T-cell (primary cell): ENCODE measurements around the gene ART1. TPM values are rescaled to one million over a fixed set of nuclear protein-coding genes. Genes with fewer than 3 reads are reported as not detected.
"Not testable (repeated sequence)": the region's sequence is repeated elsewhere in the genome, so short reads cannot be mapped to it uniquely, and the experiment has no call there.

ENCODE experiments used
- ATAC-seq, 4 experiments: fragments of 200-7000 bp in 3 of 4; fragments of 150-1000 bp in 1 of 4; cut with Tn5 transposase; replicated peaks in 1 of 4; 1 replicate in 3 of 4; 2 replicates in 1 of 4; pipeline ENCODE4 v1.10.0; 2021; ENCODE audit warnings: moderate library complexity in 3 of 4, mild to moderate bottlenecking in 2 of 4, moderate number of reproducible peaks in 1 of 4
- CTCF ChIA-PET, 2 donors: fragments of 300-600 bp; sonication (Branson Sonifier 250); formaldehyde crosslinking; loops; one replicate each; lab custom pipeline; 2022; ENCODE audit warnings: antibody characterized with exemption in 2 of 2; lab: Charles Lee
- POLR2A ChIA-PET, 2 donors: fragments of 300-600 bp; sonication (Branson Sonifier 250); formaldehyde crosslinking; loops; one replicate each; lab custom pipeline; 2022; ENCODE audit warnings: antibody characterized with exemption in 2 of 2; lab: Charles Lee
- DNase-seq, 35 experiments: peaks; one replicate each; pipeline versions ENCODE4 v3.0.0 to v3.0.0-alpha.2; 2013 to 2023
- H3K27ac ChIP-seq: one replicate; pipeline ENCODE4 v1.5.1; 2013; ENCODE audit warnings: low read length
- H3K27me3 ChIP-seq, 2 experiments: replicated peaks in 1 of 2; 1 replicate in 1 of 2; 2 replicates in 1 of 2; pipeline versions ENCODE4 v1.6.1 to v1.7.0; 2013; ENCODE audit warnings: low read length in 1 of 2, mixed read lengths in 1 of 2; ENCODE audit not compliant: control insufficient read depth in 2 of 2, insufficient read depth in 2 of 2; ENCODE audit errors: extremely low read depth in 1 of 2
- H3K36me3 ChIP-seq, 2 donors: 1 replicate in 1 of 2; 2 replicates in 1 of 2; pipeline versions ENCODE4 v1.6.1 to v1.7.0; 2013; ENCODE audit warnings: low read length in 1 of 2; ENCODE audit not compliant: control insufficient read depth in 2 of 2, insufficient read depth in 1 of 2; ENCODE audit errors: extremely low read depth in 1 of 2
- H3K4me1 ChIP-seq, 2 experiments: 1 replicate in 1 of 2; 2 replicates in 1 of 2; pipeline versions ENCODE4 v1.6.1 to v1.7.0; 2013; ENCODE audit warnings: low read length in 2 of 2, mixed read lengths in 1 of 2; ENCODE audit not compliant: insufficient read depth in 2 of 2, control insufficient read depth in 1 of 2; ENCODE audit errors: extremely low read depth in 1 of 2
- H3K4me3 ChIP-seq, 2 donors: 1 replicate in 1 of 2; 2 replicates in 1 of 2; pipeline versions ENCODE4 v1.5.1 to v1.7.0; 2013; ENCODE audit warnings: mild to moderate bottlenecking in 2 of 2, low read length in 1 of 2, moderate library complexity in 1 of 2; ENCODE audit not compliant: control insufficient read depth in 1 of 2; ENCODE audit errors: extremely low read depth in 1 of 2
- H3K9me3 ChIP-seq: 2 replicates; pipeline ENCODE4 v1.7.0; 2013
- H3K27ac Mint-ChIP-seq, 2 donors: one replicate each; pipeline ENCODE4 v1.8.0; 2020 to 2021; ENCODE audit warnings: mild to moderate bottlenecking in 2 of 2, mixed read lengths in 2 of 2
- H3K27me3 Mint-ChIP-seq, 2 donors: one replicate each; pipeline ENCODE4 v1.8.0; 2021 to 2022; ENCODE audit warnings: mixed read lengths in 2 of 2
- H3K36me3 Mint-ChIP-seq: one replicate; pipeline ENCODE4 v1.8.0; 2021; ENCODE audit warnings: mixed read lengths
- H3K4me1 Mint-ChIP-seq, 3 donors: one replicate each; pipeline ENCODE4 v1.8.0; 2020 to 2022; ENCODE audit warnings: mixed read lengths in 3 of 3, mild to moderate bottlenecking in 1 of 3
- H3K4me3 Mint-ChIP-seq, 3 donors: one replicate each; pipeline ENCODE4 v1.8.0; 2020 to 2022; ENCODE audit warnings: mild to moderate bottlenecking in 3 of 3, mixed read lengths in 3 of 3, moderate library complexity in 3 of 3
- H3K9me3 Mint-ChIP-seq, 3 donors: one replicate each; pipeline ENCODE4 v1.8.0; 2020 to 2022; ENCODE audit warnings: mixed read lengths in 3 of 3
- WGBS: methylation state at CpG from one replicate; pipeline ENCODE4 v1.1.5; 2013; ENCODE audit warnings: missing lambda C conversion rate; ENCODE audit not compliant: insufficient coverage; 5-methylcytosine and 5-hydroxymethylcytosine counted together
- total RNA-seq, 35 experiments: library from RNA in 6 of 35; stranded (reverse) in 6 of 35; fragments of 120-200 nt in 1 of 35; gene quantifications; one replicate each; pipeline versions ENCODE4 v1.2.1 to v1.2.4 and lab custom pipeline; 2013 to 2026

The ART1 gene
- total RNA-seq, 5 donors from 2014 or later (not counting 1 experiment from before 2014, with no cell fraction given): not detected

DNA sequence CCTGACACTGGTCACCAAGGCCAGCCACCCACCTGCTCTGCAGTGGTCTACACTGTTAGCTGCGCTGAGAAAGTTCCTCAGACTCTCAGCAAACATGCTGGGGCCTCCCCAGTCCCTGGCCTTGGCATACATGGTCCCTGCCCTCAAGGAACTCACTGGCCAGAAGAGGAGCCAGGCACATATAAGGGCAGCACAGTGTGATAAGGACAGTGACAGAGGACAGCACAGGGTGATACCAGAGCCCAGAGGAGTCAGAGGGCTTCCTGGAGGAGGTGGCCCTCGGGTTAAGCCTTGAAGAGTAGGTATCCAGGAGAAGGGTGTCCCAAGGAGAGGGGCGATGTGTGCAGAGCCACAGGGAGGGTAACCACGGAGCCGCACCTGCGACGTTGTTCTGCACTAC is 624 bp downstream of the ART1 start:
- H3K36me3 Mint-ChIP-seq: no peaks in the 10 kb centered on the region
- H3K9me3 Mint-ChIP-seq: no peaks in the 10 kb centered on the region
- H3K4me3 Mint-ChIP-seq: no peak overlapping the region

DNA sequence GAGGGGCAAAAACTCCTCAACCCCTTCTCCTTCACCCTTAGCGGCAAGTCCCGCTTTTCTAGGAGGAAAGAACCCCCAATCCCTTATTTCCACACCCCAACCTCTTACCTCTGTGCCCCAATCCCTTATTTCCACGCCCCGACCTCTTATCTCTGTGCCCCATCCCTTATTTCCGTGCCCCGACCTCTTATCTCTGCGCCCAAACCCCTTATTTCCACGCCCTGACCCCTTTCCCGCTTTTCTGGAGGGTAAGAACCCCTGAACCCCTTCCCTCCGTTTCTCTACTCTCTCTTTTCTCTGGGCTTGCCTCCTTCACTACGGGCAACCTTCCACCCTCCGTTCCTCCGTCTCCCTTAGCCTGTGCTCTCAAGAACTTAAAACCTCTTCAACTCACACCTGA is 3.9 kb downstream of the ART1 start:
- ATAC-seq, POLR2A ChIA-PET, DNase-seq, H3K36me3 Mint-ChIP-seq, H3K9me3 Mint-ChIP-seq, H3K4me1 Mint-ChIP-seq, H3K36me3 ChIP-seq, H3K4me3 ChIP-seq, H3K4me1 ChIP-seq, H3K27ac Mint-ChIP-seq, H3K27ac ChIP-seq, H3K9me3 ChIP-seq, CTCF ChIA-PET, H3K4me3 Mint-ChIP-seq: not testable (repeated sequence)
- peaks cover 61 to 62% of the 10 kb centered on the region in 2 donors for H3K27me3 Mint-ChIP-seq
- H3K27me3 ChIP-seq: peaks cover 2 to 25% of the 10 kb centered on the region in 2 experiments
- WGBS: 71% methylated on average over 11 of the region's 13 CpGs

More for the DNA sequence above, 624 bp downstream of the ART1 start:
- Mint-ChIP-seq H3K4me1 (peaks cover 9 to 12% (median 10%) of the 10 kb centered on the region in 3 donors), H3K27me3 (peaks cover 48 to 57% of the 10 kb centered on the region in 2 donors), H3K27ac (no peak overlapping the region)
- DNase-seq (no peak), ATAC-seq (no peak)
- Histone ChIP-seq H3K9me3 (no peaks in the 10 kb centered on the region), H3K27me3 (peaks cover 6 to 52% of the 10 kb centered on the region in 2 experiments), H3K27ac (no peak overlapping the region), H3K4me1 (peaks cover 0 to 15% of the 10 kb centered on the region in 2 experiments), H3K4me3 (no peak overlapping the region), H3K36me3 (no peaks in the 10 kb centered on the region)
- ChIA-PET CTCF (no interaction called here), POLR2A (no interaction called here)
- WGBS: 77% methylated on average over 7 of the region's 7 CpGs

GRCh38 chr11:3649374-3649773 is 4.4 kb downstream of the ART1 start:
- H3K4me1 Mint-ChIP-seq, ATAC-seq, H3K9me3 Mint-ChIP-seq, H3K9me3 ChIP-seq, CTCF ChIA-PET, DNase-seq, POLR2A ChIA-PET, H3K4me3 Mint-ChIP-seq, H3K4me1 ChIP-seq, H3K27ac ChIP-seq, H3K36me3 ChIP-seq, H3K36me3 Mint-ChIP-seq, H3K27ac Mint-ChIP-seq, H3K4me3 ChIP-seq: not testable (repeated sequence)
- peaks cover 0 to 22% of the 10 kb centered on the region in 2 experiments for H3K27me3 ChIP-seq
- 70% methylated on average over 8 of the region's 9 CpGs for WGBS
- peaks cover 57 to 59% of the 10 kb centered on the region in 2 donors for H3K27me3 Mint-ChIP-seq

- CTCF ChIA-PET, ATAC-seq: not testable (repeated sequence)
- peaks cover 40 to 42% of the 10 kb centered on the region in 2 donors for H3K27me3 Mint-ChIP-seq
Observed at GRCh38 chr11:3652514-3652913, 7.6 kb downstream of the ART1 start.

DNA sequence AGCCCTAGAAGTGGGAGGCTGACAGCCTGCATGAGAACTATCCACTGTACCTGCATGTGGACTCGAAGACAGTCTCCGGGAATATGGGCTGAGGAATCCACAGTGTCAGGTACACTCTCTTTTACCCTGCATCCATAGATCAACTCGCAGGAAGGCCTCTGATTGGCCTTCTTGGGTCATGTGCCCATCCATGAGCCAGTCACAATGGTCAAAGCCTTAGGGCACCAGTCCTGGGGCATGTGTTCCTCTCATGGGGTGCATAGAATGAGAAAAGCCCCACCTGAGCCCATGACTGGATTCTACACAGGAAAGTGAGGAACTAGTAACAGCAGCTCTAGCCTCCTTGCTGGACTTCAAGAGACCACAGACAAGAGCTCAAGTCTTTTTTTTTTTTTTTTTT is 10.6 kb downstream of the ART1 start:
- Mint-ChIP-seq H3K27ac (no peak overlapping the region), H3K27me3 (peaks cover 19 to 23% of the 10 kb centered on the region in 2 donors), H3K9me3 (no peaks in the 10 kb centered on the region), H3K36me3 (no peaks in the 10 kb centered on the region), H3K4me1 (no peaks in the 10 kb centered on the region), H3K4me3 (no peak overlapping the region)
- DNase-seq (no peak), ATAC-seq (no peak)
- ChIA-PET POLR2A (no interaction called here), CTCF (interaction anchor here in 1 of 2 donors (0.6 kb wide), 1 partner anchor 182 kb away, joined by 4 read pairs; no protein-coding TSS in a partner anchor)
- Histone ChIP-seq H3K36me3 (no peaks in the 10 kb centered on the region), H3K4me1 (no peaks in the 10 kb centered on the region), H3K9me3 (no peaks in the 10 kb centered on the region), H3K27ac (no peak overlapping the region), H3K27me3 (peaks cover 0 to 26% of the 10 kb centered on the region in 2 experiments), H3K4me3 (no peak overlapping the region)
- 93% methylated on average over 2 of the region's 3 CpGs for WGBS

More at GRCh38 chr11:3652514-3652913, 7.6 kb downstream of the ART1 start:
- H3K4me1 ChIP-seq, H3K9me3 Mint-ChIP-seq, H3K4me3 Mint-ChIP-seq, H3K36me3 Mint-ChIP-seq, H3K36me3 ChIP-seq, H3K27ac Mint-ChIP-seq, DNase-seq, H3K9me3 ChIP-seq, H3K27ac ChIP-seq, H3K4me1 Mint-ChIP-seq, H3K4me3 ChIP-seq, POLR2A ChIA-PET: not testable (repeated sequence)
- H3K27me3 ChIP-seq: peaks cover 0 to 19% of the 10 kb centered on the region in 2 experiments
- no CpG with 5 or more reads among the region's 3 CpGs for WGBS

DNA sequence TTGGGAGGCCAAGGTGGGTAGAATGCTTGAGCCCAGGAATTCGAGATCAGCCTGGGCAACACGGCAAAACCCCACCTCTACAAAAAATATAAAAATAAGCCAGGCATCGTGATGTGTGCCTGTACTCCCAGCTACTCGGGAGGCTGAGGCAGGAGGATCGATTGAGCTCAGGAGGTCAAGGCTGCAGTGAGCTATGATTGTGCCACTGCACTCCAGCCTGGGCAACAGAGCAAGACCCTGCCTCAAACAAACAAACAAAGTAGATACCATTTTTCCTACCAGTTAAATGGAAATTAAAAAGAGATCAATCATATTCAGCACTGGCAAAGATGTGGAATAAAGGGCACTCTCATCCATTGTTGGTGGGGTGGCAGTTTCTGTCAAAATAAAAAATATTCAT is 12.4 kb downstream of the ART1 start:
- peaks cover 9 to 12% of the 10 kb centered on the region in 2 donors for H3K27me3 Mint-ChIP-seq
- H3K4me3 ChIP-seq, H3K9me3 ChIP-seq, H3K4me3 Mint-ChIP-seq, POLR2A ChIA-PET, ATAC-seq, H3K27ac Mint-ChIP-seq, H3K36me3 ChIP-seq, H3K9me3 Mint-ChIP-seq, CTCF ChIA-PET, H3K4me1 Mint-ChIP-seq, H3K36me3 Mint-ChIP-seq, DNase-seq, H3K27ac ChIP-seq, H3K4me1 ChIP-seq: not testable (repeated sequence)
- H3K27me3 ChIP-seq: peaks cover 0 to 26% of the 10 kb centered on the region in 2 experiments
- WGBS: 100% methylated on average over 3 of the region's 5 CpGs

DNA sequence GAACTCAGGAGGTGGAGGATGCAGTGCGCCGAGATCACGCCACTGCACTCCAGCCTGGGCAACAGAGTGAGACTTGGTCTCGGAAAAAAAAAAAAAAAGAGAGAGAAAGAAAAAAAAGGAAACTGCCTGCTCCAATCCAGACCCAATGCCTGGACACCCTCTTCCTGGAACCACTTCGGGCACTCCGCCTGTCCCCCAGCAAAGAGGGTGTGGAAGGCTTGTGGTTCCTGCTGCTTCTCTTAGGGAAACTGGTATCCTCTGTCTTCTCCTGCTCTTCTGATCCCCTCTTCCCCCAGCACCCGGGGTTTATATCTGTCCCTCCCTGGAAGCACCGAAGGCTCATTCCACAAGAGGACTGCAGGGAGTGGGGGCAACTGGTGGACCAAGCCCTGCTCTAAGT is 13.3 kb downstream of the ART1 start:
- ATAC-seq: no peak
- Histone ChIP-seq H3K4me3 (no peak overlapping the region), H3K27ac (no peak overlapping the region), H3K27me3 (peaks cover 0 to 26% of the 10 kb centered on the region in 2 experiments), H3K4me1 (no peaks in the 10 kb centered on the region), H3K36me3 (no peaks in the 10 kb centered on the region), H3K9me3 (no peaks in the 10 kb centered on the region)
- ChIA-PET POLR2A (no interaction called here), CTCF (no interaction called here)
- 89% methylated on average over 4 of the region's 8 CpGs for WGBS
- no peaks in the 10 kb centered on the region for H3K9me3 Mint-ChIP-seq
- H3K4me3 Mint-ChIP-seq: no peak overlapping the region
- H3K27ac Mint-ChIP-seq: no peak overlapping the region
- H3K27me3 Mint-ChIP-seq: peaks cover 9 to 12% of the 10 kb centered on the region in 2 donors
- no peak for DNase-seq
- H3K36me3 Mint-ChIP-seq: no peaks in the 10 kb centered on the region
- H3K4me1 Mint-ChIP-seq: no peaks in the 10 kb centered on the region
